Amniotic epithelial cell (primary cell): ENCODE results near the gene KYNU.
"Not testable (repeated sequence)": the region's sequence is repeated elsewhere in the genome, so short reads cannot be mapped to it uniquely, and the experiment has no call there.

Experiments
- DNase-seq: peaks from one replicate; pipeline ENCODE4 v3.0.0-alpha.2; 2010; ENCODE audit warnings: low read depth

KYNU gene

GRCh38 chr2:143089520-143089919, 212.1 kb downstream of the KYNU start:
- DNase-seq: not testable (repeated sequence)
